Gastrocnemius medialis (tissue), 4 donors: ENCODE measurements around the gene FITM1. TPM values are rescaled to one million over a fixed set of nuclear protein-coding genes. Genes with fewer than 3 reads are reported as not detected.
"Not testable (repeated sequence)": the region's sequence is repeated elsewhere in the genome, so short reads cannot be mapped to it uniquely, and the experiment has no call there.

ENCODE experiments used
- ATAC-seq, 2 donors: fragments of 150-250 bp; one replicate each; pipeline ENCODE4 v1.9.1; 2016
- DNase-seq, 2 donors: peaks; one replicate each; pipeline ENCODE4 v3.0.0-alpha.2; 2019
- H3K27ac ChIP-seq, 4 donors: fragments of 200-600 bp; sonication (generic); 1 replicate in 1 of 4; 2 replicates in 3 of 4; pipeline ENCODE4 v1.5.1; 2016 to 2018; ENCODE audit warnings: mild to moderate bottlenecking in 2 of 4, moderate library complexity in 1 of 4
- H3K27me3 ChIP-seq, 3 donors: fragments of 200-600 bp; sonication (generic) in 2 of 3; 1 replicate in 1 of 3; 2 replicates in 2 of 3; pipeline versions ENCODE4 v1.5.1 to v1.6.0; 2016 to 2019; ENCODE audit warnings: mild to moderate bottlenecking in 1 of 3, moderate library complexity in 1 of 3
- H3K36me3 ChIP-seq, 2 donors: fragments of 200-600 bp; sonication (generic) in 1 of 2; one replicate each; pipeline ENCODE4 v1.5.1; 2017 to 2018
- H3K4me1 ChIP-seq, 2 donors: fragments of 200-600 bp; sonication (generic) in 1 of 2; one replicate each; pipeline ENCODE4 v1.5.1; 2016 to 2017; ENCODE audit warnings: mild to moderate bottlenecking in 2 of 2
- H3K4me3 ChIP-seq, 4 donors: fragments of 200-600 bp; sonication (generic) in 3 of 4; 1 replicate in 1 of 4; 2 replicates in 3 of 4; pipeline ENCODE4 v1.5.1; 2016 to 2019; ENCODE audit warnings: mild to moderate bottlenecking in 2 of 4
- H3K9me3 ChIP-seq, 3 donors: fragments of 200-600 bp; sonication (generic) in 2 of 3; 1 replicate in 1 of 3; 2 replicates in 2 of 3; pipeline ENCODE4 v1.5.1; 2016 to 2019
- CTCF ChIP-seq, 5 experiments: fragments of 450-650 bp in 3 of 5; fragments of 200-600 bp in 2 of 5; sonication (generic) in 2 of 5; IDR thresholded peaks in 4 of 5; conservative IDR thresholded peaks in 1 of 5; 1 replicate in 4 of 5; 2 replicates in 1 of 5; pipeline ENCODE4 v1.5.1; 2016 to 2019; ENCODE audit warnings: antibody characterized with exemption in 5 of 5, mild to moderate bottlenecking in 3 of 5, moderate library complexity in 3 of 5
- POLR2A ChIP-seq, 2 donors: fragments of 450-650 bp; IDR thresholded peaks; one replicate each; pipeline ENCODE4 v1.6.1; 2017; ENCODE audit warnings: antibody characterized with exemption in 2 of 2, mild to moderate bottlenecking in 2 of 2, moderate library complexity in 2 of 2
- in situ Hi-C, 4 donors: fragments of 200-750 bp; cut with MboI; loops; one replicate each; pipeline versions ENCODE4 v1.15.0 to v1.8.0; 2017; ENCODE audit warnings: low sequenced_read_pairs in 4 of 4
- intact Hi-C: fragments of 100-400 bp; cut with DNase I; formaldehyde crosslinking; loops from one replicate; pipeline ENCODE4 v1.15.1; 2023; ENCODE audit warnings: low total_unique reads
- total RNA-seq, 4 donors: library from RNA; depleted of rRNA; stranded (reverse); fragments of >200 nt; gene quantifications; one replicate each; pipeline versions ENCODE4 v1.1.0 to v1.2.3, GENCODE V29; 2016

Gene FITM1
- total RNA-seq, 4 donors from 2014 or later: 45.3 to 91.3 (median 65.4) TPM

- TF ChIP-seq CTCF (IDR thresholded peaks at IDR 0.05 in 4 of 5, conservative IDR thresholded peaks at IDR 0.05 in 1 of 5) (no peak), POLR2A (IDR thresholded peaks at IDR 0.05) (no peak)
- intact Hi-C loops (no loop called here), in situ Hi-C loops (no loop called here)
- ATAC-seq (no peak), DNase-seq (no peak)
- Histone ChIP-seq H3K4me3 (no peak overlapping the region), H3K27ac (no peak overlapping the region), H3K36me3 (no peaks in the 10 kb centered on the region), H3K4me1 (no peaks in the 10 kb centered on the region), H3K27me3 (no peaks in the 10 kb centered on the region), H3K9me3 (no peaks in the 10 kb centered on the region)
Observed at GRCh38 chr14:24100982-24101494, 29.4 kb upstream of the FITM1 start.

- H3K27ac ChIP-seq: no peak overlapping the region
- in situ Hi-C loops (no loop called here), intact Hi-C loops (no loop called here)
- DNase-seq: no peak
- TF ChIP-seq CTCF (IDR thresholded peaks at IDR 0.05 in 4 of 5, conservative IDR thresholded peaks at IDR 0.05 in 1 of 5) (no peak), POLR2A (IDR thresholded peaks at IDR 0.05) (no peak)
- no peaks in the 10 kb centered on the region for H3K36me3 ChIP-seq
- ATAC-seq: no peak
- H3K9me3 ChIP-seq: no peaks in the 10 kb centered on the region
- no peaks in the 10 kb centered on the region for H3K27me3 ChIP-seq
- no peak overlapping the region for H3K4me3 ChIP-seq
- H3K4me1 ChIP-seq: no peaks in the 10 kb centered on the region
Observed at GRCh38 chr14:24102357-24103048, 28.0 kb upstream of the FITM1 start.

DNA sequence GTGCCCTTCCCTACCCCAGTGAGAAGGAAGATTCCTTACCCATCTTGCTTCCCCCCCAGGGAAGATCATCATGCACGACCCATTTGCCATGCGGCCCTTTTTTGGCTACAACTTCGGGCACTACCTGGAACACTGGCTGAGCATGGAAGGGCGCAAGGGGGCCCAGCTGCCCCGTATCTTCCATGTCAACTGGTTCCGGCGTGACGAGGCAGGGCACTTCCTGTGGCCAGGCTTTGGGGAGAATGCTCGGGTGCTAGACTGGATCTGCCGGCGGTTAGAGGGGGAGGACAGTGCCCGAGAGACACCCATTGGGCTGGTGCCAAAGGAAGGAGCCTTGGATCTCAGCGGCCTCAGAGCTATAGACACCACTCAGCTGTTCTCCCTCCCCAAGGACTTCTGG, 27.0 kb upstream of the FITM1 start:
- no peak overlapping the region for H3K27ac ChIP-seq
- H3K4me1 ChIP-seq: peaks cover 0 to 2% of the 10 kb centered on the region in 2 donors
- intact Hi-C loops (no loop called here), in situ Hi-C loops (no loop called here)
- no peaks in the 10 kb centered on the region for H3K9me3 ChIP-seq
- no peaks in the 10 kb centered on the region for H3K36me3 ChIP-seq
- no peak overlapping the region for H3K4me3 ChIP-seq
- ATAC-seq (no peak), DNase-seq (no peak)
- no peaks in the 10 kb centered on the region for H3K27me3 ChIP-seq
- no peak for TF ChIP-seq CTCF (IDR thresholded peaks at IDR 0.05 in 4 of 5, conservative IDR thresholded peaks at IDR 0.05 in 1 of 5)
- no peak for TF ChIP-seq POLR2A (IDR thresholded peaks at IDR 0.05)

GRCh38 chr14:24105609-24106239, 24.7 kb upstream of the FITM1 start:
- not testable (repeated sequence) for H3K4me1 ChIP-seq, H3K4me3 ChIP-seq, H3K27me3 ChIP-seq, ATAC-seq, H3K36me3 ChIP-seq, DNase-seq, H3K27ac ChIP-seq, H3K9me3 ChIP-seq
- intact Hi-C loops: loop anchor here (5.0 kb wide), 1 partner anchor 473 kb away; no protein-coding TSS in a partner anchor
- in situ Hi-C loops: loop anchor here in 1 of 4 donors (5.0 kb wide), 1 partner anchor 48 kb away; no protein-coding TSS in a partner anchor

DNA sequence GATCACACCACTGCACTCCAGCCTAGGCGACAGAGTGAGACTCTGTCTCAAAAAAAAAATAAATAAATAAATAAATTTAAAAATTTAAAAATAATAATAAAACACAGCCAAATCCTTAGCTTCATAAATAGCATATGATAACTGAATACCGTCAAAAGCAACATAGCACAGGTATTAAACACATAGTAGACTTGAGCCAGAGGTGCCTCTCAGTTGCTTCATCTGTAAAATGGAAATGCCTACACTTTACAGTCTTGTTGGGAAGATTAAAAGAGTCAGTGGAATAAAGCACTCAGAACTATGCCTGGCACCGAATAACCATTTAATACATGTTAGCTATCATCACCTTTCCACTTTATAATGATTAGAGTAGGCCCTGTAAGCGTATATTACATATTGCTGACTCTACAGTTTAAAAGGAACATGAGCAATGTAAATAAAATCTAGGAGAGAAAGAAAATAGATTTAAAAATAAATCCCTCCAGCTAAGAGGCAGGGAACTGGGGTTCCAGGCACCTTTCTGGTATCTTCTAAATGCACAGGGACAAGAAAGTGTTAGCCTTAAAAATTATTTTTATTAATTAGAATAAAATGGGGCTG, 23.7 kb upstream of the FITM1 start:
- intact Hi-C loops (loop anchor here (5.0 kb wide), 1 partner anchor 474 kb away; no protein-coding TSS in a partner anchor), in situ Hi-C loops (loop anchor here in 1 of 4 donors (5.0 kb wide), 1 partner anchor 49 kb away; no protein-coding TSS in a partner anchor)
- Histone ChIP-seq H3K27me3 (no peaks in the 10 kb centered on the region), H3K4me3 (no peak overlapping the region), H3K36me3 (no peaks in the 10 kb centered on the region), H3K9me3 (no peaks in the 10 kb centered on the region), H3K27ac (no peak overlapping the region), H3K4me1 (peaks cover 7 to 9% of the 10 kb centered on the region in 2 donors)
- DNase-seq (no peak), ATAC-seq (no peak)
- TF ChIP-seq POLR2A (IDR thresholded peaks at IDR 0.05) (no peak), CTCF (IDR thresholded peaks at IDR 0.05 in 4 of 5, conservative IDR thresholded peaks at IDR 0.05 in 1 of 5) (no peak)
